ENCODE results near the gene AGXT2.

Gene AGXT2

GRCh38 chr5:34967540-34967939 lies 80.2 kb downstream of the AGXT2 start:
- H4K20me1 ChIP-seq, result no peaks in the 10 kb centered on the region
- H3K36me3 ChIP-seq, result peaks cover 0 to 26% (median 13%) of the 10 kb centered on the region in 11 experiments; a peak in 14 of 22 replicates
- no peak overlapping the region for H3K9ac ChIP-seq
- H3K27ac ChIP-seq, result no peak overlapping the region
- no peaks in the 10 kb centered on the region for H3K27me3 ChIP-seq
- H3K4me1 ChIP-seq, result no peaks in the 10 kb centered on the region
- TF ChIP-seq Cebpa-rat (IDR thresholded peaks at IDR 0.05), result no peak
- no peak overlapping the region for H3K4me2 ChIP-seq
- H3K4me3 ChIP-seq, result no peak overlapping the region
- peaks cover 15 to 25% (median 16%) of the 10 kb centered on the region in 11 experiments for H3K9me3 ChIP-seq (replicated peaks in 1 of 11)

- no peak overlapping the region for H3K4me2 ChIP-seq
- no peaks in the 10 kb centered on the region for H3K27me3 ChIP-seq
- H3K9ac ChIP-seq, result no peak overlapping the region
- H3K9me3 ChIP-seq (replicated peaks in 1 of 11), result 0 out of 22 replicates have a peak, but pooled peaks cover 0 to 3% (median 0%) of the 10 kb centered on the region in 11 experiments
- no peak for TF ChIP-seq Cebpa-rat (IDR thresholded peaks at IDR 0.05)
- no peaks in the 10 kb centered on the region for H4K20me1 ChIP-seq
- no peak overlapping the region for H3K27ac ChIP-seq
- H3K36me3 ChIP-seq, result peaks cover 11 to 39% (median 18%) of the 10 kb centered on the region in 11 experiments; a peak in 21 of 22 replicates
- no peaks in the 10 kb centered on the region for H3K4me1 ChIP-seq
- H3K4me3 ChIP-seq, result no peak overlapping the region
These were observed 88.4 kb downstream of the AGXT2 start for GRCh38 chr5:34959323-34959722.

GRCh38 chr5:34957857-34958690 lies 89.7 kb downstream of the AGXT2 start:
- no peaks in the 10 kb centered on the region for H3K9me3 ChIP-seq (replicated peaks in 1 of 11)
- H3K4me1 ChIP-seq, result no peaks in the 10 kb centered on the region
- peaks cover 22 to 51% (median 29%) of the 10 kb centered on the region in 11 experiments for H3K36me3 ChIP-seq
- no peak overlapping the region for H3K4me3 ChIP-seq
- H3K27ac ChIP-seq, result no peak overlapping the region
- H3K9ac ChIP-seq, result no peak overlapping the region
- H3K27me3 ChIP-seq, result no peaks in the 10 kb centered on the region
- TF ChIP-seq Cebpa-rat (IDR thresholded peaks at IDR 0.05), result no peak
- H4K20me1 ChIP-seq, result no peaks in the 10 kb centered on the region
- no peak overlapping the region for H3K4me2 ChIP-seq

GRCh38 chr5:34957321-34957720 lies 90.4 kb downstream of the AGXT2 start:
- no peak for TF ChIP-seq Cebpa-rat (IDR thresholded peaks at IDR 0.05)
- H3K27ac ChIP-seq, result no peak overlapping the region
- no peaks in the 10 kb centered on the region for H3K9me3 ChIP-seq (replicated peaks in 1 of 11)
- H3K4me1 ChIP-seq, result no peaks in the 10 kb centered on the region
- peaks cover 30 to 59% (median 37%) of the 10 kb centered on the region in 11 experiments for H3K36me3 ChIP-seq
- H3K4me3 ChIP-seq, result no peak overlapping the region
- H3K27me3 ChIP-seq, result no peaks in the 10 kb centered on the region
- no peak overlapping the region for H3K9ac ChIP-seq
- H3K4me2 ChIP-seq, result no peak overlapping the region
- H4K20me1 ChIP-seq, result no peaks in the 10 kb centered on the region

Data from BLaER1 treated with 17β-estradiol and CSF1 and Interleukin-3, amounts not matched to agents 10 nM and 100 nM (cell line).